ENCODE results near the gene SUPT5H. TPM values are rescaled to one million over a fixed set of nuclear protein-coding genes. Genes with fewer than 3 reads are reported as not detected.

SUPT5H gene
- total RNA-seq, 1 donor from 2014 or later: 140 TPM

- Mint-ChIP-seq H3K36me3 (ENCODE audit: low read depth) (peaks cover 11% of the 10 kb centered on the region), H3K4me3 (no peak overlapping the region), H3K27me3 (ENCODE audit: low read depth) (no peaks in the 10 kb centered on the region), H3K4me1 (peaks cover 21% of the 10 kb centered on the region), H3K9me3 (no peaks in the 10 kb centered on the region), H3K27ac (ENCODE audit: unreplicated experiment) (no peak overlapping the region)
- DNase-seq (ENCODE audit: low read depth, low spot score): no peak
- TF ChIP-seq CTCF (conservative IDR thresholded peaks at IDR 0.05): no peak
Observed at GRCh38 chr19:39422020-39422419, 23.4 kb upstream of the SUPT5H start.

- no peak overlapping the region for H3K4me3 Mint-ChIP-seq
- no peaks in the 10 kb centered on the region for H3K27me3 Mint-ChIP-seq (ENCODE audit: low read depth)
- H3K4me1 Mint-ChIP-seq: peaks cover 21% of the 10 kb centered on the region
- DNase-seq (ENCODE audit: low read depth, low spot score): no peak
- TF ChIP-seq CTCF (conservative IDR thresholded peaks at IDR 0.05): no peak
- peaks cover 11% of the 10 kb centered on the region for H3K36me3 Mint-ChIP-seq (ENCODE audit: low read depth)
- H3K27ac Mint-ChIP-seq (ENCODE audit: unreplicated experiment): peak overlapping the region; percentile 12
- no peaks in the 10 kb centered on the region for H3K9me3 Mint-ChIP-seq
Observed at GRCh38 chr19:39423258-39424086, 21.9 kb upstream of the SUPT5H start.

- TF ChIP-seq CTCF (conservative IDR thresholded peaks at IDR 0.05): no peak
Observed at GRCh38 chr19:39424934-39425333, 20.4 kb upstream of the SUPT5H start.

GRCh38 chr19:39425744-39426143 lies 19.6 kb upstream of the SUPT5H start:
- Mint-ChIP-seq H3K27me3 (ENCODE audit: low read depth) (peaks cover 2% of the 10 kb centered on the region), H3K27ac (ENCODE audit: unreplicated experiment) (no peak overlapping the region), H3K36me3 (ENCODE audit: low read depth) (peaks cover 14% of the 10 kb centered on the region), H3K4me1 (peaks cover 34% of the 10 kb centered on the region), H3K4me3 (peak overlapping the region; percentile 1), H3K9me3 (no peaks in the 10 kb centered on the region)
- TF ChIP-seq CTCF (conservative IDR thresholded peaks at IDR 0.05): no peak
- DNase-seq (ENCODE audit: low read depth, low spot score): no peak

More at GRCh38 chr19:39424934-39425333, 20.4 kb upstream of the SUPT5H start:
- H3K9me3 Mint-ChIP-seq: no peaks in the 10 kb centered on the region
- H3K27me3 Mint-ChIP-seq (ENCODE audit: low read depth): no peaks in the 10 kb centered on the region
- H3K4me1 Mint-ChIP-seq: peaks cover 29% of the 10 kb centered on the region
- DNase-seq (ENCODE audit: low read depth, low spot score): no peak
- no peak overlapping the region for H3K4me3 Mint-ChIP-seq
- H3K36me3 Mint-ChIP-seq (ENCODE audit: low read depth): peaks cover 11% of the 10 kb centered on the region
- H3K27ac Mint-ChIP-seq (ENCODE audit: unreplicated experiment): no peak overlapping the region

- no peak for DNase-seq (ENCODE audit: low read depth, low spot score)
- H3K27me3 Mint-ChIP-seq (ENCODE audit: low read depth): peaks cover 2% of the 10 kb centered on the region
- peak overlapping the region; percentile 1 for H3K4me3 Mint-ChIP-seq
- TF ChIP-seq CTCF (conservative IDR thresholded peaks at IDR 0.05): no peak
- peak overlapping the region; percentile 5 for H3K27ac Mint-ChIP-seq (ENCODE audit: unreplicated experiment)
- H3K4me1 Mint-ChIP-seq: peaks cover 36% of the 10 kb centered on the region
- H3K36me3 Mint-ChIP-seq (ENCODE audit: low read depth): peaks cover 14% of the 10 kb centered on the region
- no peaks in the 10 kb centered on the region for H3K9me3 Mint-ChIP-seq
Observed at GRCh38 chr19:39426170-39426569, 19.2 kb upstream of the SUPT5H start.
